ENCODE data around the gene INPP4A. TPM values are rescaled to one million over a fixed set of nuclear protein-coding genes. Genes with fewer than 3 reads are reported as not detected.
"Not testable (repeated sequence)": the region's sequence is repeated elsewhere in the genome, so short reads cannot be mapped to it uniquely, and the experiment has no call there.

The INPP4A gene
- polyA plus RNA-seq, 3 donors: 3.5 to 6.9 (median 4.9) TPM

- WGBS, 3 donors: 70 to 81% (median 72%) methylated on average over 2 of the region's 2 CpGs
- no peak overlapping the region for H3K27ac ChIP-seq (ENCODE audit: low read depth, low read length)
Measured at GRCh38 chr2:98433363-98433964, 11.2 kb upstream of the INPP4A start.

- 82 to 86% (median 82%) methylated on average over 3 of the region's 3 CpGs for WGBS, 3 donors
- no peak overlapping the region for H3K27ac ChIP-seq (ENCODE audit: low read depth, low read length)
Measured at GRCh38 chr2:98434492-98434891, 10.2 kb upstream of the INPP4A start.

- H3K27ac ChIP-seq (ENCODE audit: low read depth, low read length): not testable (repeated sequence)
- 87 to 93% (median 93%) methylated on average over 4 of the region's 4 CpGs for WGBS, 3 donors
Measured at GRCh38 chr2:98435670-98436069, 9.0 kb upstream of the INPP4A start.

GRCh38 chr2:98436734-98437133, 7.9 kb upstream of the INPP4A start:
- WGBS, 3 donors: 58 to 61% (median 61%) methylated on average over 4 of the region's 4 CpGs
- no peak overlapping the region for H3K27ac ChIP-seq (ENCODE audit: low read depth, low read length)

- H3K27ac ChIP-seq (ENCODE audit: low read depth, low read length): no peak overlapping the region
- 71 to 88% (median 84%) methylated on average over 1 of the region's 1 CpG for WGBS, 3 donors
Measured at GRCh38 chr2:98438190-98439133, 6.2 kb upstream of the INPP4A start.

GRCh38 chr2:98441706-98442450, 2.8 kb upstream of the INPP4A start:
- no peak overlapping the region for H3K27ac ChIP-seq (ENCODE audit: low read depth, low read length)
- 58 to 86% (median 77%) methylated on average over 7 of the region's 7 CpGs for WGBS, 3 donors

- H3K27ac ChIP-seq (ENCODE audit: low read depth, low read length): no peak overlapping the region
- WGBS, 3 donors: 71 to 76% (median 73%) methylated on average over 4 of the region's 4 CpGs
Measured at GRCh38 chr2:98442488-98442887, 2.2 kb upstream of the INPP4A start.

GRCh38 chr2:98445177-98445682, 572 bp downstream of the INPP4A start:
- 0 to 1% (median 1%) methylated on average over 34 of the region's 34 CpGs for WGBS, 3 donors
- no peak overlapping the region for H3K27ac ChIP-seq (ENCODE audit: low read depth, low read length)

- WGBS, 3 donors: 43 to 56% (median 53%) methylated on average over 19 of the region's 19 CpGs
- no peak overlapping the region for H3K27ac ChIP-seq (ENCODE audit: low read depth, low read length)
Measured at GRCh38 chr2:98445683-98446581, 1.3 kb downstream of the INPP4A start.

- 75 to 82% (median 79%) methylated on average over 6 of the region's 6 CpGs for WGBS, 3 donors
- H3K27ac ChIP-seq (ENCODE audit: low read depth, low read length): no peak overlapping the region
Measured at GRCh38 chr2:98446850-98447249, 2.2 kb downstream of the INPP4A start.

GRCh38 chr2:98448441-98449145, 3.9 kb downstream of the INPP4A start:
- no peak overlapping the region for H3K27ac ChIP-seq (ENCODE audit: low read depth, low read length)
- 84 to 85% (median 84%) methylated on average over 10 of the region's 10 CpGs for WGBS, 3 donors

- WGBS, 3 donors: 71 to 94% (median 89%) methylated on average over 7 of the region's 7 CpGs
- no peak overlapping the region for H3K27ac ChIP-seq (ENCODE audit: low read depth, low read length)
Measured at GRCh38 chr2:98452396-98453027, 7.9 kb downstream of the INPP4A start.

GRCh38 chr2:98453083-98453482, 8.4 kb downstream of the INPP4A start:
- 58 to 82% (median 71%) methylated on average over 5 of the region's 5 CpGs for WGBS, 3 donors
- H3K27ac ChIP-seq (ENCODE audit: low read depth, low read length): no peak overlapping the region

- no peak overlapping the region for H3K27ac ChIP-seq (ENCODE audit: low read depth, low read length)
- WGBS, 3 donors: 95 to 98% (median 96%) methylated on average over 9 of the region's 9 CpGs
Measured at GRCh38 chr2:98453531-98453930, 8.9 kb downstream of the INPP4A start.

GRCh38 chr2:98454073-98454472, 9.4 kb downstream of the INPP4A start:
- 83 to 96% (median 89%) methylated on average over 2 of the region's 2 CpGs for WGBS, 3 donors
- H3K27ac ChIP-seq (ENCODE audit: low read depth, low read length): no peak overlapping the region

GRCh38 chr2:98454500-98455235, 10.0 kb downstream of the INPP4A start:
- WGBS, 3 donors: 46 to 83% (median 52%) methylated on average over 6 of the region's 6 CpGs
- no peak overlapping the region for H3K27ac ChIP-seq (ENCODE audit: low read depth, low read length)

Measured in adipose tissue (tissue), 3 donors.